SK-N-SH treated with all-trans-retinoic acid at 6 μM for 48 hours (cell line): ENCODE results near the gene LITAF.

Experiments used
- ARNTL ChIP-seq: fragments of 450-650 bp; formaldehyde crosslinking; IDR thresholded peaks from 2 replicates; pipeline ENCODE4 v1.5.0; 2020; ENCODE audit warnings: low read depth, mild to moderate bottlenecking, moderate library complexity, borderline replicate concordance
- CSDC2 ChIP-seq: fragments of 250-450 bp; sonication (Bioruptor Pico); IDR thresholded peaks from 2 replicates; pipeline ENCODE4 v1.5.0; 2020; ENCODE audit warnings: mild to moderate bottlenecking, moderate library complexity
- RARB ChIP-seq: fragments of 250-450 bp; sonication (Bioruptor Pico); IDR thresholded peaks from 2 replicates; pipeline ENCODE4 v1.8.0; 2021; ENCODE audit warnings: mild to moderate bottlenecking, moderate library complexity
- ZFP3 ChIP-seq: fragments of 250-450 bp; sonication (Bioruptor Pico); IDR thresholded peaks from 2 replicates; pipeline ENCODE4 v1.5.0; 2020; ENCODE audit warnings: mild to moderate bottlenecking, moderate library complexity
- ZFP30 ChIP-seq: fragments of 450-650 bp; formaldehyde crosslinking; IDR thresholded peaks from 2 replicates; pipeline ENCODE4 v1.5.0; 2022; ENCODE audit warnings: mild to moderate bottlenecking, moderate library complexity
- ZNF8 ChIP-seq: fragments of 450-650 bp; formaldehyde crosslinking; IDR thresholded peaks from 2 replicates; pipeline ENCODE4 v1.5.0; 2020; ENCODE audit warnings: mild to moderate bottlenecking, moderate library complexity
- TF ChIP-seq, protein P1 (sequence below): fragments of 250-450 bp; sonication (Bioruptor Pico); IDR thresholded peaks from 2 replicates; pipeline ENCODE4 v1.8.0; 2020; ENCODE audit warnings: mild to moderate bottlenecking, moderate library complexity, borderline replicate concordance

DNA sequence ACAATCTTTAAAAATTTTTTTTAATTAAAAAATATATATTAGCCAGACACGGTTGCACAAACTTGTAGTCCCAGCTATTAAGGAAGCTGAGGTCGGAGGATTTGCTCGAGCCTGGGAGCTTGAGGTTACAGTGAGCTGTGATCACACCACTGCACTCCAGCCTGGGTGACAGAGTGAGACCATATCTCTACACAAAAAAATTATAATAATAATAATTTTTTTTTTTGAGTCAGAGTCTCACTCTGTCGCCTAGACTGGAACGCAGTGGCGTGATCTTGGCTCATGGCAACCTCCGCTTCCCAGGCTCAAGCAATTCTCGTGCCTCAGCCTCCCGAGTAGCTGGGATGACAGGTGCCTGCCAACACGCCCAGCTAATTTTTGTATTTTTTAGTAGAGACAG lies 23.8 kb downstream of the LITAF start:
- TF ChIP-seq, protein P1, sequence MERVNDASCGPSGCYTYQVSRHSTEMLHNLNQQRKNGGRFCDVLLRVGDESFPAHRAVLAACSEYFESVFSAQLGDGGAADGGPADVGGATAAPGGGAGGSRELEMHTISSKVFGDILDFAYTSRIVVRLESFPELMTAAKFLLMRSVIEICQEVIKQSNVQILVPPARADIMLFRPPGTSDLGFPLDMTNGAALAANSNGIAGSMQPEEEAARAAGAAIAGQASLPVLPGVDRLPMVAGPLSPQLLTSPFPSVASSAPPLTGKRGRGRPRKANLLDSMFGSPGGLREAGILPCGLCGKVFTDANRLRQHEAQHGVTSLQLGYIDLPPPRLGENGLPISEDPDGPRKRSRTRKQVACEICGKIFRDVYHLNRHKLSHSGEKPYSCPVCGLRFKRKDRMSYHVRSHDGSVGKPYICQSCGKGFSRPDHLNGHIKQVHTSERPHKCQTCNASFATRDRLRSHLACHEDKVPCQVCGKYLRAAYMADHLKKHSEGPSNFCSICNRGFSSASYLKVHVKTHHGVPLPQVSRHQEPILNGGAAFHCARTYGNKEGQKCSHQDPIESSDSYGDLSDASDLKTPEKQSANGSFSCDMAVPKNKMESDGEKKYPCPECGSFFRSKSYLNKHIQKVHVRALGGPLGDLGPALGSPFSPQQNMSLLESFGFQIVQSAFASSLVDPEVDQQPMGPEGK, result no peak
- TF ChIP-seq ARNTL (no peak), ZFP30 (CRISPR knock-in tag) (no peak), ZNF8 (CRISPR knock-in tag) (no peak), RARB (no peak), CSDC2 (CRISPR knock-in tag) (no peak), ZFP3 (CRISPR knock-in tag) (no peak)
